ENCODE measurements around the gene TANGO2.

DNA sequence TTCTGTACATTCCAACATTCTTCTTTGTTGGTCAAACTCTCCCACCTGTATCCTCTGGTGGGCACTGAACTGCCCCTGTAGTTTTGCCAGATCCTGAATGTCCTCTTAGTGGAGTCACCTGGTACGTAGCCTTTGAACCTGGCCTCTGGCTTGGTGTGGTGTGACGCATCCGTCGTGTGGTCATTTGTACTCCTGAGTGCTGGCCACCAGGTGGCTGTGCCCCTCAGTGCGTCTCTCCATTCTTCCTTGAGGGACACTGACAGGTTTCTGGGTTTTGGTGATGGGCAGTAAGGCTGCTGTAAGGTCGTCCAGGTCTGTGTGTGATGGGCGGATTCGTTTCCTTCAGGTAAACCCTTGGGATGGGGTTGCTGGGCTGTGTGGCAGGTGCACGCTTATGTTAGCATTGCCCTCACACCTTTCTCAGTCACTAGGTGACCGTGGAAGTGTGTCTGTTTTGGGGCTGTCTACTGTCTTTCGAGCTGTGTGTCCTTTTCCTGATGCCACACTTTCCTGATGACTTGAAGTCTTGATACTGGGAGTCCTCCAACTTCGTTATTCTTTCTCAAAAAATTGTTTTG lies 81.4 kb downstream of the TANGO2 start:
- TF ChIP-seq CTBP1 (IDR thresholded peaks at IDR 0.05; ENCODE audit: borderline replicate concordance) (no peak), ELF4 (IDR thresholded peaks at IDR 0.05) (no peak), BHLHE40 (IDR thresholded peaks at IDR 0.05; ENCODE audit: borderline replicate concordance) (no peak), HDGF (IDR thresholded peaks at IDR 0.05; ENCODE audit: borderline replicate concordance) (no peak), FOXM1 (IDR thresholded peaks at IDR 0.05; ENCODE audit: borderline replicate concordance) (no peak), SP1 (IDR thresholded peaks at IDR 0.05) (no peak), ARNT (IDR thresholded peaks at IDR 0.05) (no peak), L3MBTL2 (conservative IDR thresholded peaks at IDR 0.05) (no peak), ZNF384 (IDR thresholded peaks at IDR 0.05) (no peak), FOXA1 (IDR thresholded peaks at IDR 0.05) (no peak), TARDBP (IDR thresholded peaks at IDR 0.05) (no peak), FOXK2 (IDR thresholded peaks at IDR 0.05) (no peak), SUZ12 (IDR thresholded peaks at IDR 0.05) (no peak)
- TF ChIP-seq, protein P1, sequence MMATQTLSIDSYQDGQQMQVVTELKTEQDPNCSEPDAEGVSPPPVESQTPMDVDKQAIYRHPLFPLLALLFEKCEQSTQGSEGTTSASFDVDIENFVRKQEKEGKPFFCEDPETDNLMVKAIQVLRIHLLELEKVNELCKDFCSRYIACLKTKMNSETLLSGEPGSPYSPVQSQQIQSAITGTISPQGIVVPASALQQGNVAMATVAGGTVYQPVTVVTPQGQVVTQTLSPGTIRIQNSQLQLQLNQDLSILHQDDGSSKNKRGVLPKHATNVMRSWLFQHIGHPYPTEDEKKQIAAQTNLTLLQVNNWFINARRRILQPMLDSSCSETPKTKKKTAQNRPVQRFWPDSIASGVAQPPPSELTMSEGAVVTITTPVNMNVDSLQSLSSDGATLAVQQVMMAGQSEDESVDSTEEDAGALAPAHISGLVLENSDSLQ (IDR thresholded peaks at IDR 0.05): no peak
